Measurements from ENCODE around the gene RGL2. TPM values are rescaled to one million over a fixed set of nuclear protein-coding genes. Genes with fewer than 3 reads are reported as not detected.
A peak's percentile ranks its signal among the peaks of the same experiment; 100 is the strongest.

The RGL2 gene
- total and polyA plus RNA-seq, 2 of the 13 experiments (the other 11 are each of a cell fraction or from before 2014, with no cell fraction given) = 22.9 to 47.4 TPM

DNA sequence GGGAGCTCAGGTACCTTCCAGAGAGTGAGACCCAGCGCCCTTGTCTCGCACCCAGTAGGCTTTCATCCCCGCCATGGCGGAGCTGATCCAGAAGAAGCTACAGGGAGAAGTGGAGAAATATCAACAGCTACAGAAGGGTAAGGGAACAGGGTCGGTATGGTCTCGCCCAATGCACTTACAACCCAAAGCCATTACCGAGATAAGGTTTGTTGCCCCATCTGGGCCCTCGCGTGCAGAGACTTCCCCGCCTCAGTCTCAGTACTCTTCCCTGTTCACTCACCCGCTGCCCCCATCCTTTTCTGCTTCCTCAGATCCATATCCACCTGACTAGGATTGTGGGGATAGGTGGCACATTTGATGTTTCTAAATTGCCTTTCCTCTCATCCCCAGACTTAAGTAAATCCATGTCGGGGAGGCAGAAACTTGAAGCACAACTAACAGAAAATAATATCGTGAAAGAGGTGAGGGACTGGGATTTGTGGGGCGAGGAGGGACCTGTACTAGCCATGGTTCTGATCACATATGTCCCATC lies 8.9 kb downstream of the RGL2 start (continued):
- TF ChIP-seq ZNF781 (CRISPR knock-in tag; IDR thresholded peaks at IDR 0.05; ENCODE audit: borderline replicate concordance, not compliant biosample characterization) (peak; percentile 38), SIN3B (IDR thresholded peaks at IDR 0.05; ENCODE audit: low read length) (no peak), ZNF761 (CRISPR knock-in tag; conservative IDR thresholded peaks at IDR 0.05) (no peak), NFYC (CRISPR knock-in tag; IDR thresholded peaks at IDR 0.05) (no peak), SMAD9 (CRISPR knock-in tag; IDR thresholded peaks at IDR 0.05) (no peak), ZSCAN20 (CRISPR knock-in tag; IDR thresholded peaks at IDR 0.05; ENCODE audit: borderline replicate concordance) (no peak), IRF2 (CRISPR knock-in tag; IDR thresholded peaks at IDR 0.05) (0 out of 2 replicates have a peak, but pooled peaks have one; percentile 9), GZF1 (CRISPR knock-in tag; IDR thresholded peaks at IDR 0.05) (no peak), NKX3-1 (CRISPR knock-in tag; IDR thresholded peaks at IDR 0.05) (no peak), ZNF3 (CRISPR knock-in tag; IDR thresholded peaks at IDR 0.05) (no peak), DMAP1 (CRISPR knock-in tag; IDR thresholded peaks at IDR 0.05) (0 out of 2 replicates have a peak, but pooled peaks have one; percentile 1), SP5 (CRISPR knock-in tag; IDR thresholded peaks at IDR 0.05; ENCODE audit: borderline replicate concordance, low read depth) (no peak), ZSCAN29 (CRISPR knock-in tag; conservative IDR thresholded peaks at IDR 0.05) (no peak), MED13 (CRISPR knock-in tag; IDR thresholded peaks at IDR 0.05) (no peak), MEIS2 (CRISPR knock-in tag; IDR thresholded peaks at IDR 0.05) (no peak), ZNF607 (CRISPR knock-in tag; IDR thresholded peaks at IDR 0.05; ENCODE audit: borderline replicate concordance) (0 out of 2 replicates have a peak, but pooled peaks have one; percentile 12), ZNF180 (CRISPR knock-in tag; IDR thresholded peaks at IDR 0.05; ENCODE audit: borderline replicate concordance, low read depth) (no peak)
- TF ChIP-seq, protein P1, sequence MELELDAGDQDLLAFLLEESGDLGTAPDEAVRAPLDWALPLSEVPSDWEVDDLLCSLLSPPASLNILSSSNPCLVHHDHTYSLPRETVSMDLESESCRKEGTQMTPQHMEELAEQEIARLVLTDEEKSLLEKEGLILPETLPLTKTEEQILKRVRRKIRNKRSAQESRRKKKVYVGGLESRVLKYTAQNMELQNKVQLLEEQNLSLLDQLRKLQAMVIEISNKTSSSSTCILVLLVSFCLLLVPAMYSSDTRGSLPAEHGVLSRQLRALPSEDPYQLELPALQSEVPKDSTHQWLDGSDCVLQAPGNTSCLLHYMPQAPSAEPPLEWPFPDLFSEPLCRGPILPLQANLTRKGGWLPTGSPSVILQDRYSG (CRISPR knock-in tag; IDR thresholded peaks at IDR 0.05) = no peak
- TF ChIP-seq, protein P2, sequence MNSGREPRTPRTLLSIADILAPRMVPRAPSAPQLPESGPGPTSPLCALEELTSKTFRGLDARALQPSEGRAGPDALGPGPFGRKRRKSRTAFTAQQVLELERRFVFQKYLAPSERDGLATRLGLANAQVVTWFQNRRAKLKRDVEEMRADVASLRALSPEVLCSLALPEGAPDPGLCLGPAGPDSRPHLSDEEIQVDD (CRISPR knock-in tag; IDR thresholded peaks at IDR 0.05; ENCODE audit: borderline replicate concordance) = no peak
- TF ChIP-seq, protein P3, sequence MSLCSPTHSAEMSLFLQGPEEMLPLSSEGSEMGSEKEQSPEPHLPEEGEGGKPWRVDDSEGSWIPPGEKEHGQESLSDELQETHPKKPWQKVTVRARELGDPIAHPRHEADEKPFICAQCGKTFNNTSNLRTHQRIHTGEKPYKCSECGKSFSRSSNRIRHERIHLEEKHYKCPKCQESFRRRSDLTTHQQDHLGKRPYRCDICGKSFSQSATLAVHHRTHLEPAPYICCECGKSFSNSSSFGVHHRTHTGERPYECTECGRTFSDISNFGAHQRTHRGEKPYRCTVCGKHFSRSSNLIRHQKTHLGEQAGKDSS (CRISPR knock-in tag; IDR thresholded peaks at IDR 0.05; ENCODE audit: borderline replicate concordance, low read depth) = no peak
- TF ChIP-seq, protein P4, sequence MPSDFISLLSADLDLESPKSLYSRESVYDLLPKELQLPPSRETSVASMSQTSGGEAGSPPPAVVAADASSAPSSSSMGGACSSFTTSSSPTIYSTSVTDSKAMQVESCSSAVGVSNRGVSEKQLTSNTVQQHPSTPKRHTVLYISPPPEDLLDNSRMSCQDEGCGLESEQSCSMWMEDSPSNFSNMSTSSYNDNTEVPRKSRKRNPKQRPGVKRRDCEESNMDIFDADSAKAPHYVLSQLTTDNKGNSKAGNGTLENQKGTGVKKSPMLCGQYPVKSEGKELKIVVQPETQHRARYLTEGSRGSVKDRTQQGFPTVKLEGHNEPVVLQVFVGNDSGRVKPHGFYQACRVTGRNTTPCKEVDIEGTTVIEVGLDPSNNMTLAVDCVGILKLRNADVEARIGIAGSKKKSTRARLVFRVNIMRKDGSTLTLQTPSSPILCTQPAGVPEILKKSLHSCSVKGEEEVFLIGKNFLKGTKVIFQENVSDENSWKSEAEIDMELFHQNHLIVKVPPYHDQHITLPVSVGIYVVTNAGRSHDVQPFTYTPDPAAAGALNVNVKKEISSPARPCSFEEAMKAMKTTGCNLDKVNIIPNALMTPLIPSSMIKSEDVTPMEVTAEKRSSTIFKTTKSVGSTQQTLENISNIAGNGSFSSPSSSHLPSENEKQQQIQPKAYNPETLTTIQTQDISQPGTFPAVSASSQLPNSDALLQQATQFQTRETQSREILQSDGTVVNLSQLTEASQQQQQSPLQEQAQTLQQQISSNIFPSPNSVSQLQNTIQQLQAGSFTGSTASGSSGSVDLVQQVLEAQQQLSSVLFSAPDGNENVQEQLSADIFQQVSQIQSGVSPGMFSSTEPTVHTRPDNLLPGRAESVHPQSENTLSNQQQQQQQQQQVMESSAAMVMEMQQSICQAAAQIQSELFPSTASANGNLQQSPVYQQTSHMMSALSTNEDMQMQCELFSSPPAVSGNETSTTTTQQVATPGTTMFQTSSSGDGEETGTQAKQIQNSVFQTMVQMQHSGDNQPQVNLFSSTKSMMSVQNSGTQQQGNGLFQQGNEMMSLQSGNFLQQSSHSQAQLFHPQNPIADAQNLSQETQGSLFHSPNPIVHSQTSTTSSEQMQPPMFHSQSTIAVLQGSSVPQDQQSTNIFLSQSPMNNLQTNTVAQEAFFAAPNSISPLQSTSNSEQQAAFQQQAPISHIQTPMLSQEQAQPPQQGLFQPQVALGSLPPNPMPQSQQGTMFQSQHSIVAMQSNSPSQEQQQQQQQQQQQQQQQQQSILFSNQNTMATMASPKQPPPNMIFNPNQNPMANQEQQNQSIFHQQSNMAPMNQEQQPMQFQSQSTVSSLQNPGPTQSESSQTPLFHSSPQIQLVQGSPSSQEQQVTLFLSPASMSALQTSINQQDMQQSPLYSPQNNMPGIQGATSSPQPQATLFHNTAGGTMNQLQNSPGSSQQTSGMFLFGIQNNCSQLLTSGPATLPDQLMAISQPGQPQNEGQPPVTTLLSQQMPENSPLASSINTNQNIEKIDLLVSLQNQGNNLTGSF (CRISPR knock-in tag; IDR thresholded peaks at IDR 0.05) = no peak
- TF ChIP-seq, protein P5, sequence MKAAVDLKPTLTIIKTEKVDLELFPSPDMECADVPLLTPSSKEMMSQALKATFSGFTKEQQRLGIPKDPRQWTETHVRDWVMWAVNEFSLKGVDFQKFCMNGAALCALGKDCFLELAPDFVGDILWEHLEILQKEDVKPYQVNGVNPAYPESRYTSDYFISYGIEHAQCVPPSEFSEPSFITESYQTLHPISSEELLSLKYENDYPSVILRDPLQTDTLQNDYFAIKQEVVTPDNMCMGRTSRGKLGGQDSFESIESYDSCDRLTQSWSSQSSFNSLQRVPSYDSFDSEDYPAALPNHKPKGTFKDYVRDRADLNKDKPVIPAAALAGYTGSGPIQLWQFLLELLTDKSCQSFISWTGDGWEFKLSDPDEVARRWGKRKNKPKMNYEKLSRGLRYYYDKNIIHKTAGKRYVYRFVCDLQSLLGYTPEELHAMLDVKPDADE (CRISPR knock-in tag; IDR thresholded peaks at IDR 0.05) = no peak
- TF ChIP-seq, protein P6, sequence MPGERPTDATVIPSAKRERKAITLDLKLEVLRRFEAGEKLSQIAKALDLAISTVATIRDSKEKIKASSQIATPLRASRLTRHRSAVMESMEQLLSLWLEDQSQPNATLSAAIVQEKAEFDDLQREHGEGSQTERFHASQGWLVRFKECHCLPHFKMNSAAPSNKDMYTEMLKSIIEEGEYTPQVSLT (CRISPR knock-in tag; IDR thresholded peaks at IDR 0.05; ENCODE audit: borderline replicate concordance, low read depth) = no peak

Measured in HepG2 (cell line).